Measurements from ENCODE around the gene PSMD5.

DNA sequence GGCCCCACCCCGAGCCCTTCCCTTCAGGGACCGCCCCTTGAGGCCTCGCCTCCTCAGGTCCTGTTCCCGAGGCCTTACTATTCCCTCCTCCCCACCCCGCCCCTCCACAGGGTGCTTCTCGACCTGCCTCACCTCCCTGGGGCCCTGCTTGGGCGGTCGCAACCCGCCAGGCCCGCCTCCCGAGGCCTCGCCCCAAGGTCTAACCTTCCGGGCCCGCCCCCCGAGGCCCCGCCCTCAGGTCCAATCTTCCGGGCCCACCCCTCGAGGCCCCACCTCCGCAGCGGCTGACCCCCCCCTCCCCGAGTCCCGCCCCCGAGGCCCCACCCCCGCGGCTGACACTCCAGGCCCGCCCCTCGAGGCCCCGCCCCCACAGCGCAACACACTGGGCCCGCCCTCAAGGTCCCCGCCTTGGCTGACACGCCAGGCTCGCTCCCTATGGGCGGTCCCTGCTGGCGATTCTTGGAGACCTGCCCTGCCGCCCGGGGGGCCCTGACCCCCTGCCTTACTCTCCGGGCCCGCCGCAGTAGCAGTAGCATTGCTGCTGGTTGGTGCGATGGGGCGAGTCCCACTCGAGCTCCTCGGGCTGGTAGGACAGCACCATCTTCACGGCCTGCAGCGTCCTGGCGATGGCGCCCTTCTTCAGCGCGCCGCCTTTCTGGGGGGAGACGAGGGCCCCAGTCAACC, 26.1 kb upstream of the PSMD5 start:
- no peak for TF ChIP-seq TCF12 (IDR thresholded peaks at IDR 0.05)
- TF ChIP-seq, protein P1, sequence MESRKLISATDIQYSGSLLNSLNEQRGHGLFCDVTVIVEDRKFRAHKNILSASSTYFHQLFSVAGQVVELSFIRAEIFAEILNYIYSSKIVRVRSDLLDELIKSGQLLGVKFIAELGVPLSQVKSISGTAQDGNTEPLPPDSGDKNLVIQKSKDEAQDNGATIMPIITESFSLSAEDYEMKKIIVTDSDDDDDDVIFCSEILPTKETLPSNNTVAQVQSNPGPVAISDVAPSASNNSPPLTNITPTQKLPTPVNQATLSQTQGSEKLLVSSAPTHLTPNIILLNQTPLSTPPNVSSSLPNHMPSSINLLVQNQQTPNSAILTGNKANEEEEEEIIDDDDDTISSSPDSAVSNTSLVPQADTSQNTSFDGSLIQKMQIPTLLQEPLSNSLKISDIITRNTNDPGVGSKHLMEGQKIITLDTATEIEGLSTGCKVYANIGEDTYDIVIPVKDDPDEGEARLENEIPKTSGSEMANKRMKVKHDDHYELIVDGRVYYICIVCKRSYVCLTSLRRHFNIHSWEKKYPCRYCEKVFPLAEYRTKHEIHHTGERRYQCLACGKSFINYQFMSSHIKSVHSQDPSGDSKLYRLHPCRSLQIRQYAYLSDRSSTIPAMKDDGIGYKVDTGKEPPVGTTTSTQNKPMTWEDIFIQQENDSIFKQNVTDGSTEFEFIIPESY (IDR thresholded peaks at IDR 0.05; ENCODE audit: borderline replicate concordance, low read depth) = no peak
- TF ChIP-seq, protein P2, sequence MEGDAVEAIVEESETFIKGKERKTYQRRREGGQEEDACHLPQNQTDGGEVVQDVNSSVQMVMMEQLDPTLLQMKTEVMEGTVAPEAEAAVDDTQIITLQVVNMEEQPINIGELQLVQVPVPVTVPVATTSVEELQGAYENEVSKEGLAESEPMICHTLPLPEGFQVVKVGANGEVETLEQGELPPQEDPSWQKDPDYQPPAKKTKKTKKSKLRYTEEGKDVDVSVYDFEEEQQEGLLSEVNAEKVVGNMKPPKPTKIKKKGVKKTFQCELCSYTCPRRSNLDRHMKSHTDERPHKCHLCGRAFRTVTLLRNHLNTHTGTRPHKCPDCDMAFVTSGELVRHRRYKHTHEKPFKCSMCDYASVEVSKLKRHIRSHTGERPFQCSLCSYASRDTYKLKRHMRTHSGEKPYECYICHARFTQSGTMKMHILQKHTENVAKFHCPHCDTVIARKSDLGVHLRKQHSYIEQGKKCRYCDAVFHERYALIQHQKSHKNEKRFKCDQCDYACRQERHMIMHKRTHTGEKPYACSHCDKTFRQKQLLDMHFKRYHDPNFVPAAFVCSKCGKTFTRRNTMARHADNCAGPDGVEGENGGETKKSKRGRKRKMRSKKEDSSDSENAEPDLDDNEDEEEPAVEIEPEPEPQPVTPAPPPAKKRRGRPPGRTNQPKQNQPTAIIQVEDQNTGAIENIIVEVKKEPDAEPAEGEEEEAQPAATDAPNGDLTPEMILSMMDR (IDR thresholded peaks at IDR 0.05) = no peak
- TF ChIP-seq RCOR1 (IDR thresholded peaks at IDR 0.05; ENCODE audit: low read length) = no peak

Measured in SK-N-SH (cell line).